SH-SY5Y (cell line): Measurements from ENCODE around the gene NR2F1-AS1.

ENCODE experiments used
- GATA2 ChIP-seq: IDR thresholded peaks from 2 replicates; pipeline ENCODE4 v1.6.1; 2011; ENCODE audit warnings: mild to moderate bottlenecking, low read depth, low read length
- GATA3 ChIP-seq: IDR thresholded peaks from 2 replicates; pipeline ENCODE4 v1.6.1; 2011; ENCODE audit warnings: low read depth, mild to moderate bottlenecking, low read length, moderate library complexity

- TF ChIP-seq GATA3 (no peak), GATA2 (no peak)
Measured at GRCh38 chr5:93575461-93576414, 5.3 kb downstream of the NR2F1-AS1 start.
